HG03039 (cell line): ENCODE measurements around the gene NKG7.
A peak's percentile ranks its signal among the peaks of the same experiment; 100 is the strongest.

Experiments used
- ATAC-seq: cut with Tn5 transposase; IDR thresholded peaks from one replicate; pipeline ENCODE4 v1.9.1; 2021; ENCODE audit warnings: mild to moderate bottlenecking, moderate library complexity; ENCODE audit not compliant: unreplicated experiment

The NKG7 gene

DNA sequence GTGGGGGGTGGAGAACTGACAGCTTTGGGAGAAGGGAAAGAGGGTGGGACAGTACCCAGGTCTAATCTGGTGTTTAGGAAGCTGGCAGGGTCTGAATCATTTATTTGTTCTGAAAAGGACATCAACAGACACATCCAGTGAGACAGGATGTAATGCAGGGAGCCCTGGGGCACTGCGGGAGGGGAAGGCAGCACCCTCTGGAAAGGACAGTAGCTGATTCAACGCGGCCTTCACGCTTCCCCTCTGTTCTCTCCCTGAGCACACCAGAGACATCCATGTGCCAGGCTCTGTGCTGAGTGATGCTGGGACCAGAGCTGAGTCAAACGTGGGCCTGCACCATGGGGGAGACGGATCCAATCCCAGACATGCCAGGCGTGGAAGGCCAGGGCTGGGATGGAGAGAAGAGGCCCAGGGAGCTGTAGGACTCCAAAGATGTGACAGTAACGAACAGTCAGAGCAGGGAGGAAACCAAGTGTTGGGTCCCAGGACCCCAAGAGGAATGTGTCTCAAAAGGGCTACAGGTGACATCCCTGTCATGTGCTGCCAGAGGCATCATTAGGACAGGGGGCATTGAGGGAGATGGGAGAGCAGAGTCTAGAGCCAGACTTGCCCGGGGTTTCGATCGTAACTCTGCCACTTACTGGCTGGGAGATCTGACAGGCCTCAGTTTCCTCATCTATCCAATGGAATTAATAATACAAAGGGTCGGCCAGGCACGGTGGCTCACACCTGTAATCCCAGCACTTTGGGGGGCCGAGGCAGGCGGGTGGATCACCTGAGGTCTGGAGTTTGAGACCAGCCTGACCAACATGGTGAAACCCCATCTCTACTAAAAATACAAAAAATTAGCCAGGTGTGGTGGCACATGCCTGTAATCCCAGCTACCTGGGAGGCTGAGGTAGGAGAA is 8.0 kb downstream of the NKG7 start:
- ATAC-seq = no peak

DNA sequence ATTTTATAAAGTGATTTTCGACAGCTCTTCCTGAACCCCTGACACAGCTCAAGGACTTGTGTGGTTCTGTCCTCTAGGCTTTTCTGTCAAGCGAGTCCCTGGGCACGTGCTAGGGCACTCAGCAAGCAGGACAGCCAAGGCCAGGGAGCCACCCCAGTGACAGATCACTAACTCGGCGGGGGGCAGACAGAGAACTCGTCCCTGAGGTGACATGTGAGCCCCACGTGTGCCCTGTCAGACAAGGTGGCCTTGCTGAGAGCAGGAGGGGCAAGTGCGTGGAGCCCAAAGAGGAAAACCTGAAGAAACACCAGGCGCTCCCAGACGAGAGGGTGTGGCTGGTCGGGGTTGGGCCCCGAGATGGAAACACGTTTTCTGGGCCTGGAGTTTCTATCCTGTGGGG is 11.2 kb downstream of the NKG7 start:
- no peak for ATAC-seq

DNA sequence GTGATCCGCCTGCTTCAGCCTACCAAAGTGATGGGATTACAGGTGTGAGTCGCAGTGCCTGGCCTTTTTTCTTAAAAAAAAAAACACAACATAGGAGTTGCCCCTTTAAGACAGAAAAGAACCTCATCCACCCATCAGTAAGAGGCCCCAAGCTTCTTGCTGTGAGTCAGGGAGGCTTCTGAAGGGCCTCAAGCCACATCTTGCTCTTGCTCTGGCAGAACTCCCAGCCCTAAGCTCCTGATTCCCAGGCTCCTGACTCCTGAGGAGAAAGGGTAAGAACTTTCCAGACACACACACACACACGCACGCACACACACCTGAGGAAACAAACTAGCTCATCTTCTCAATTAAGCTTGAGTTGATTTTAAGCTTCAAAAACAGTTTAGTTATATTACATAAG is 13.2 kb downstream of the NKG7 start:
- no peak for ATAC-seq

DNA sequence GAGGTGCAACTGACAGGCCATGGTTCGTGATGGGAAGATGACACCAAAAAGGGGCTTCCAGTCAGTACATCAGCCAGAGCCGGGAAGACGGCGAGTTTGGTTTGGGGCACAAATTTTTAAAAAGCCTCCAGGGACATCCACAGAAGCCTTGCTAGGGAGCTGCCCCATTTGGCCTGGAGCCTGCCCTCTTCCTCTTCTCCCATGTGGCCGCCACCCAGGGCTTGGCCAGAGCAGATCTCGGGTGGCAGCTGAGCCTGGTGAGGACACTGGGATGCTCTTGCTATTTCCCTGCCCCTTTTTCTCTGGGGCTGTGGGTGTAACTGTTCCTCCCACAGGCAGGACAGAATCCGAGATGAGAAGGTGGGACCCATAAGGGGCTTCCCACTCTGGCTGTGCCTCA is 14.5 kb downstream of the NKG7 start:
- no peak for ATAC-seq

DNA sequence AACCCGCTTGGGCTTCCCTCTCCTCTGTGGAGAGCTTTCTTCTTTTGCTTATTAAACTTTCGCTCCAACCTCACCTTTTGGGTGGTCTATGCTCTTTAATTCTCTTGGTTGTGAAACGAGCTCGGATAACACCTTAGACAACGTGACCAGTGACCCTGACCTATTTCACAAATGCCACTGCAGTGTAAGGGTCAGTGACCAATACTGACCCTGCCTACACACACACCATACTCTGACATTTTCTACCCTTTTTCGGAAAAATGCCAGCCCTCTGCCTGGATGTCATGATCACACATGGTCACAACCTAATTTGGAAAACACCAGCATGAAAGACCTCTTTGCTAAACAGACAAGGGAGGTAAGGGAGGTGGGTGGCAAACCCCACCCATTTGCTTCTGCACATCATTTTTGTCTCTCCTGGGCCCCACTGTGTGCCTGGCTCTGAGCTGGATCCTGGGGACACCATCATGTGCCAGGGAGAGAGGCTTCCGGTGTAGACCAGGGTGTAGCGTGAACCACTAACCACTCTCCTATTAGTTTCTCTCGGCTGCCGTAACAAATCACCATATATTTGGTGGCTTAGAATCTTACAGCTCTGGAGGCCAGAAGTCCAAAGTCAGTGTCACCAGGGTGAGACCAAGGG is 16.2 kb downstream of the NKG7 start:
- no peak for ATAC-seq

DNA sequence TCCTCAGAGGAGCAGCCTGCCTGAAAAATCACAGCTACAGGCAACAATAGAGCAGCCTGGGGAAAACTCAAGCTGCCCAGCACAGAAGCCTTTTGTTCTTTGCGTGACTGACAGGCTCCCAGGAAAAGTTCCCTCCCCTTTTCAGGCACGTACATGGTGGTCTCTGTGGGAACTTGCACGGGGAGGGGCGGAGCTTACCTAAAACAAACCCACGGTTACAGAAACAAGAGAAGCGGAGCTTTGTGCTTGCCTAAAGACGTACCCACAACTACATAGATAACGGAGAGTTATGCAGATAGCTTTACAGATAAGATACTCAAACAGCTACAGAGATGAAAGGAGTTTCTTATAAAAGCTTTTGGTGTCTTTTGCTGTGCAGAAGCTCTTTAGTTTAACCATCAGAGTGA is 17.7 kb downstream of the NKG7 start:
- ATAC-seq = no peak

DNA sequence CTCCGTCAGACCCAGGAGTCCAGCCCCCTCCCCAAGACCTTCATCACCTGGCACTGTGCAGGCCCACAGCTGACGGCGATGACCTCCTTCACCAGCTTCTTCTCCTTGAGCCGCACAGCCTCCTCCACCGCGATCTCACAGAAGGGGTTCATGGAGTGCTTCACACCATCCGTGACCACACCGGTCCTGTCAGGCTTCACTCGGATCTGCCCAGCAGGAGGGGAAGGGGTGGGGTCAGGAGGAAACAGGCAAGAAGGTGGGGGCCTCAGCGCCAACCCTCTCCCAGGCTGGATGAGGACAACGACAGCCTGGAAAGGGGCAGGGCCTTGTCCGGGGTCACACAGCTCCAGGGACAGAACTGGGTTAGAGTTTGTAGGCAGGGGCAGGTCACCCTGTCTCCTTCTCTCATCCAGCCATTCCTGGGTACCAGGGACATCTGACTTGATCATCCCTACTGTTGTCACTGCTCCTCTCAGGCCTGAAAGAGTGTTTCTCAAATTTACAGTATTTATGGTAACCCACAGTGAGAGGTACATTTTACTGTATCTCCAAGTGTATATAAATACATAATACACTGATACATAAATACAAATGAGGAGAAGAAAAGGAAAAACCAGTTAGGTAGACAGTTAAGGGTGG is 18.2 kb downstream of the NKG7 start:
- no peak for ATAC-seq

DNA sequence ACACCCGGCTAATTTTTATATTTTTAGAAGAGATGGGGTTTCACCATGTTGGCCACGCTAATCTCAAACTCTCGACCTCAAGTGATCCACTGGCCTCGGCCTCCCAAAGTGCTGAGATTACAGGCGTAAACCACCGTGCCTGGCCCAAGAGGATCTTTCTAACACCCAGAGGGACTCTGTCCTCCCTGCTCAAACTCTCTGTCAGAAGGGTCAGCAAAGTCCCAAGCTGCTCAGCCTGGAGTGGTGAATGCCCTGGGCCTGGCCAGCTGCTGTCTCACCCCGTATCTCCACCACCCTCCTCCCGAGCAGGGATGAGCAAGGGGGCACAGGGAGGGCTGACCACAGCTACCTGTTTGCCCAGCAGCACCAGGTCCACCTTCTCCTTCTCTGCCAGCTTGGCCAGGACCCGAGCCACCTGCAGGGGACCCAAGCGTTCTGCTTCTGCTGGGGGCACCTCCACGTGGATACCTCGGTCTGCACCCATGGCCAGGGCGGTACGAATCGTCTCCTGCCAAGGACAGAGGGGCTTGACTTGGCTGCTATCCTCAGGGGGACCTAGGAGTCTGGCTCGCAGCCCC is 19.6 kb downstream of the NKG7 start:
- ATAC-seq = no peak

DNA sequence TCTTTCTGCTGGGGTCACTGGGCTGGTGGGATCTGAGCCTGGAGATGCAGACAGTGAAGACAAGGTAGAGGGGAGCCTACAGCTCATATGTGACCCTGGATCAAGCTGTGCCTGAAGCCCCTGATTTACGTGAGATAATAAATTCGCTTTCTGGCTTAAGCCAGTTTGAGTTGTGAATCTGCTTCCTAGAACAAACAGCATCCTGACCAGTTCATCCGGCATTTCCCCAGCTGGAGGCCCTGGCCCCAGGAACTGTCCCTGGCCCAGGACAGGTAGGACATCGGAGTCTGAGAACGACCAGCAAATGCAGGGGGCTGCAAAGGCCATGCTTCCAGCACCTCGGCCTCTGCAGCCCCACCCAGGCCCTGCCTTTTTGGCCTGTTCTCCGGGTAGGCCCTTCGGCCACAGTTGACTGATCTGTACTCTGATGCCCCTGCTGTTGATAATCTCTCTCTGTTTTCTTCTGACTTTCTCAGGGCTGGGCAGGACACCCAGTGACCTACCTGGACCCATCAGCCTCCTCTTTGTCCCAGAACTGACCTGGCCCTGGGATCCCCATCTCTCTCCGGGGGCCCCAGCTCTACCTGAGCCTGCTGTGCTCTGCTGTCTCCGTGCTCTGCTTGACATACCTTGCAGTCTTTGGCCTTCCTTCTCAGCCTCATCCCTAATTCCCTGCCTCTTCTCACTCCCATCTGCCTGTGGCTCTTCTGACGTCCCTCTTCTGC is 21.0 kb downstream of the NKG7 start:
- ATAC-seq = no peak

DNA sequence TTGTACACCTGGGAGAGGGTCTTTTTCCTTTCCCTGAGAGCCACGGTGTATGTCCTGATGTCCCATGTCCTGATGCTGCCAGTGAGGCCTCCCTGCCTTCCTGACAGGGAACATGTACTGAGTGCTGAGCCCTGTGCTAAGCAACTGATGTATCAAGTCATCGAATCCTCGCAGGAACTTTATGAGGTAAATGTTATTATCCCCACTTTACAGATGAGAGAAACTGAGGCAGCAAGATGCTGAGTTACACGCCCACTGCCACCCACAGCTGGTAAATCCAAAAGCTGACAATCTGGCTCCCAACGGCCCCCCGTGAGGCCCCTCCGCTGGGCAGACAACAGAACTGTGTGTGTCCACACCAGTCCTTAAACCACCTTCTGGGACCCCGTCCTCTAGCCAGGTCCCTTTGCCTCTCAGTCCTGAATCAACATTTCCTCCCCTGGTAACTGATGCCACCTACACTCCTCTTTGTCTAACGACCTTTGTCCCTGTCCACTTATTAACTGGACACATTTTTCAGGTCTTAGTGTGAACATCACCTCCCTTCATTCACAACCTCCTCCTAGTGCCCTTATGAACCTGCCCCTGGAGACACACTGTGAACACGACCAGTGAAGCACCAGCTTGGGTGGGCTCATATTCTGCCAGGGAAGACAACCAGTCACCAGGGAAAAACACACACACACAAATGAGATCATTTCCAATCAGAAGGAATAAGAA is 25.1 kb downstream of the NKG7 start:
- ATAC-seq = no peak

DNA sequence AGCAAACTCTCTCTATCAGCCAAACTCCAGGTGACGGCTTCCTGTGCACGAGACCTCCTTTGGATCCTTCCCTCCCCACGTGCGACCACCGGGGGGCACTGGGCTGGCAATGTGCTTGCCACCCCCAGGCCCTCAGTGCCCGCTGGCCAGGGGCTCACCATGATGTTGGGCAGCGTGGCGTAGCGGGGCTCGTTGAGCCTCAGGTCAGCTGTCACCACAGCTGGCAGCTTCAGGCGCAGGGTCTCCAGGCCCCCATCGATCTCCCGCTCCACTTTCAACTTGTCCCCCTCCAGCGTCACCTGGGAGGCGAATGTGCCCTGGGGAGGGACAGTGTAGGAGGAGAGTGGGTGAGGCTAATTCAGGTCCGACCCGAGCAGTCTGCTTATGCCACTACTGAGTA is 25.7 kb downstream of the NKG7 start:
- no peak for ATAC-seq

DNA sequence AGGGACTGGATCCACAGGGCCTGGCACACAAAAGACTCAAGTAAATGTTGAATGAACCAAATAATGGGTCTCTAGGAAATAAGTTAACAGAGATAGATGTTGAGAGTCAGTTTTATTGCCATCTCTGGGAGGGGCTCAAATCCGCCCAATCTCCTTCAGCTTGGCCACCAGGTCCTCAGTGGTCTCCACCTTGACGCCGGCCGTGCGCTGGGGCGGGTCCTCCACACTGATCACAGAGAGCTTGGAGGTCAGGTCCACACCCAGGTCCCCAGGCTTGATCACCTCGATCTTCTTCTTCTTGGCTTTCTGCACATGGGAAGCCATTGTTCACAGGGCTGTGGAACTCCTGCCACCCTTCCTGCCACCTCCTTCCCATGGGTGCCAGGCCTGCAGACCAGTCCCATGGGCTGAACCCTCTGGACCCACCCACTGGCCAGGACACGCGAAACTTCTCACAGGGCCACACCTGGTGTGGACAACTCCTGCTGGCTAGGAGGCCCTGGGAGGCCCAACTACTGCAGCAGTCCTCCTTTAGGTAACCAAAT is 27.3 kb downstream of the NKG7 start:
- no peak for ATAC-seq

DNA sequence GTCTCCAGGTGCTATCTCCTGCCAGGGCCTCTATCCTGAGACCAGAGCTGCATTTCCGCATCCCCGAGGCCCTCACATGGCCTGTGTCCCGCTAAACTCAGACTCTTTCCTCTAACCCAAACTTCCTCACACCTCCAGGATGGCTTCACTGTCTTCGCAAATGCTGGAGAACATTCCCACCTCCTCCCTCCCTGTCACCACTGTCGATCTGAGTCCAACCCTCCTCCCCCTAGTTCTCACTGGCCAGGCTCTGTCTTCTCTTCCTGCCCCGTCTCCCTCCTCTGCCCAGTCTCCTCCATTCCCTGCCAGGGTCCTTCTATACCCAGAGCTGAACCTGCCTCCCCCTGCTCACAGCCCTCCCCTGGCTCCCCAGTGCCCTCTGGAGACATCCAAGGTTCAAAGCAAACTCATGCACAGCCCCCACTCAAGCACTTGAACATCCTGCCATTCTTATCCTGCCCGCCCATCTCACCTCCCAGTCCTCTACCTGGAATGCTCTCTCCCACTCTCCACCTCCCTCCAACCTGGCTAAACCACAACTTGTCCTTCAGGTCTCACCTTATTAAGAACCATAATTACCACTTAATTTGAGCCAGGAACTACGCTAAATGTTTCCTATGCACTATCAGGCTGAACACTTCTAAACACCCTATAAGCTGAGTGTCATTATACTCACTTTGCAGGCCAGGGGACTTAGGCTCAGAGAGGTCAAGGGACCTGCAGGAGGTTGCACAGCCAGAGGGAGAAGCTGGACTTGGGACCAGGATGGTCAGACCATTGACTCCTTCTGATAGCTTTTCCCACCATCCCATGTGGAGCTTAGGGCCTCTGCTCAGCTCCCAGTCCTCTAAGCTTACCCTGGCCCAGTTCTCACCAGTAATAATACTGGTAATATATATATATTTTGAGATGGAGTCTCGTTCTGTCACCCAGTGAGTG is 29.6 kb downstream of the NKG7 start:
- ATAC-seq = no peak

DNA sequence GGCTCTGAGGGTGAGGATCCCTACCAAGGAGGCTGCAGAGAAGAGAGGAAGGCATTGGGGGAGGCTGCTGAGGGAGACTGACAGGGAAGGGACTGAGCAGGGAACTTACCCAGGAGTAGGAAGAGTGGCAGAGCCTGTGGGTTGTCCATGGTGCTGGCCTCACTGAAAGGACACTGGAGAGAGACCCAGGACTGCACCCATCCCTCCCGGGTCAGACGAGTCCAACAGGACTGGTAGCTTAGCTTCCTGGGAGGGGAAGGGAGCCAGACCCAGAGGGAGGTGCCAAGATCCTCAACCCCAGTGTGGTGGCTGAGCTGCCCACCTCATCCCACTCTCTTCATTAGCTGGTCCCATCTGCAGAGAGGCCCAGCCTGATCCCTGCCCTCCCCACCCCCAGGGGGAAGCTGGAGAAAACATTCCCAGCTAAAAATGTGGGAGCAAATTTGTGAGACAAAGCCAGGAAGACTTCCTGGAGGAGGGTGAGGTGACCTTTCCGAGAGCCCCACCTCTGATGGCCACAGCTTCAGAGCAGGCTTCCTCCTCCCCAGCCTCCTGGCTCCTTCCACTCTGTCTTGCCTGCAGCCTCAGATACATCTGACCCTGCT is 30.4 kb downstream of the NKG7 start, which contains the start of gene VSIG10L:
TSS of gene VSIG10L (minus strand) at position 164 of the 605 bp plus-strand sequence. CDS start at position 149, 15 bp downstream.
- ATAC-seq = no peak

DNA sequence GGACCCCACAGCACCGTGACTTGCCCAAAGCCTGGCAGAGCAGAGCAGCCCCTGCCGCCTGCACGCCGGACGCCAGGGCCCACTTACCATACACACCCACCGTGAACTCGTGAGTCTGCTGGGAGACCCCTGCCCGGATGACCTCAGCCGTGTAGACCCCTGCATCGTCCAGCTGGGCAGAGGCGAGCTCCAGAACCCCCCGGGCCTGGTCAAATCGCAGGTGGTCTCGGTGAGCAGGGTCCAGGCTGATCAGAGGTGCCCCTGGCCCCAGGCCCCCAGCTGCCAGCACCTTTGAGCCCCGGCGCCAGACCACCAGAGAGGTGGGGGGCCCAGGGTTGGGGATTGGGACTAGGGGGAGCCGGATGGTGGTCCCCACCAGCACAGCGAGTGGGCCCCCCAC is 31.4 kb downstream of the NKG7 start:
- no peak for ATAC-seq

DNA sequence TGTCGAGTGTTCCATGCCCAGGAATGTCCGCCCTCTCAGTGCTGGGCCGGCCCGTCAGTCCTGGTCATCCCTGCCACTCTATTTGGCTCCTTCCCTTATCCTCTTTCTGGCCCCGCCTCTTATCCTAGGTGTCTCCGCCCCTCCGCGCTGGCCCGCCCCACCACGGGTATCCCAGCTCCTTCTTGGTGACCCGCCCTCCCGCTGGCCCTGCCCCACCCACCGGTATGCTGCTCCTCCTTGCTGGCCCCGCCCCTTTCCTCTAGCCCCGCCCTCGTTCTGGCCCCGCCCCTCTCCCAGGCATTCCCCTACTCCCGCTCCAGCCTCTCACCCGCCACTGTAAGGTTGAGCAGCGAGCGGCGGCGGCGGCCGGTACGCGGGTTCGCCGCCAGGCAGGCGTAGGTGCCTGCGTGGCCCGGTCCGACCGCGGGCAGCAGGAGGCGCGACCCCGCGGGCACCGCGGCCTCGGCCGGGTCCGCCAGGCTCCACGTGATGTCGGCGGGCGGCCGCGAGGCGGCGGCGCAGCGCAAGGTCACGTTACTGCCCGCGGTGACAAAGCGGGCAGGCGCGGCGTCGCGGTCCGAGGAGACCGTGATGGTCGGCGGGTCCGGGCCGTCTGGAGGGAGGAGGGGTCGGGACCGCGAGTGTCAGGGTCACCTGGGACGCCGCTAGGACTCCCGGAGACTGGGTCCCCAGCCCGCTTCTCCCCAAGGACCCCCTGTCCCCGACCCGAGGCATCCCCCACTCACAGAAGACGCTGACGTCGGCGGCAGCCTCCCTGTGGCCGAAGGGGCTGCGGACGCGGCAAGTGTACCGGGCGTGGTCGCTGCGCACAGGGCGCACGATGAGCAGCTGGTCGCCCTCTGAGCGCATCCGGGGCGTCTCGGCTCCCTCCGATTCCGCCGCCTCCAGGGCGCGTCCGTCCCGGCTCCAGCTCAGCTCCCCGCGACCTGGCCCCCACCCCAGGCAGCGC is 32.5 kb downstream of the NKG7 start:
- ATAC-seq = peak; percentile 70

DNA sequence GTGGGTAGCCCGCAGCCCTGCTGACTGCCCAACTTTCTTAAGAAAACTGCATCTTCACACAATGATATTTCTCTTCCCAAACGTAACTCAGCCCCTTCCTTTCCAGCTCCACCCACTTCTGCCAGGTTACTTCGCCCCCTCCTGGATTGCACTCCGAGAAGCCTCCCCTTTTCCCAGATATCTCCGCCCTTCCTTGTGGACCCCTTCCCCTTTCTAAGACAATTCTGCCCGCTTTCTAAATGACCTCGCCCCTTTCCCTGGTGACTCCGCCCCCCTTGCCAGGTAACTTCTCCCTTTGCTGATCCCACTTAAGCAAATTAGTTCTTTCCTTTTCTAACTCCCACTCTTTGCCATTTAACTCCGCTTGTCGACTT is 33.2 kb downstream of the NKG7 start:
- ATAC-seq = no peak
